ENCODE results near the gene NRG3.

NRG3 gene

GRCh38 chr10:81882011-81882410, 7.0 kb downstream of the NRG3 start:
- no peak for TF ChIP-seq CTCF (IDR thresholded peaks at IDR 0.05; ENCODE audit: insufficient read depth, low read depth, low read length, missing control alignments)
- DNase-seq (ENCODE audit: low read depth): no peak
- H3K4me3 ChIP-seq (ENCODE audit: low read depth, low read length): no peak overlapping the region

GRCh38 chr10:81884856-81885255, 9.9 kb downstream of the NRG3 start:
- H3K4me3 ChIP-seq (ENCODE audit: low read depth, low read length): no peak overlapping the region
- TF ChIP-seq CTCF (IDR thresholded peaks at IDR 0.05; ENCODE audit: insufficient read depth, low read depth, low read length, missing control alignments): no peak

GRCh38 chr10:81885491-81885890, 10.5 kb downstream of the NRG3 start:
- no peak for DNase-seq (ENCODE audit: low read depth)
- no peak overlapping the region for H3K4me3 ChIP-seq (ENCODE audit: low read depth, low read length)
- TF ChIP-seq CTCF (IDR thresholded peaks at IDR 0.05; ENCODE audit: insufficient read depth, low read depth, low read length, missing control alignments): no peak

More at GRCh38 chr10:81884856-81885255, 9.9 kb downstream of the NRG3 start:
- DNase-seq (ENCODE audit: low read depth): no peak

- no peak for DNase-seq (ENCODE audit: low read depth)
- no peak overlapping the region for H3K4me3 ChIP-seq (ENCODE audit: low read depth, low read length)
- TF ChIP-seq CTCF (IDR thresholded peaks at IDR 0.05; ENCODE audit: insufficient read depth, low read depth, low read length, missing control alignments): no peak
These were observed 11.9 kb downstream of the NRG3 start for GRCh38 chr10:81886939-81887338.

GRCh38 chr10:81889181-81889769, 14.3 kb downstream of the NRG3 start:
- no peak overlapping the region for H3K4me3 ChIP-seq (ENCODE audit: low read depth, low read length)
- DNase-seq (ENCODE audit: low read depth): no peak
- no peak for TF ChIP-seq CTCF (IDR thresholded peaks at IDR 0.05; ENCODE audit: insufficient read depth, low read depth, low read length, missing control alignments)

- H3K4me3 ChIP-seq (ENCODE audit: low read depth, low read length): no peak overlapping the region
- no peak for TF ChIP-seq CTCF (IDR thresholded peaks at IDR 0.05; ENCODE audit: insufficient read depth, low read depth, low read length, missing control alignments)
- no peak for DNase-seq (ENCODE audit: low read depth)
These were observed 19.6 kb downstream of the NRG3 start for GRCh38 chr10:81894616-81895015.

- DNase-seq (ENCODE audit: low read depth): no peak
- TF ChIP-seq CTCF (IDR thresholded peaks at IDR 0.05; ENCODE audit: insufficient read depth, low read depth, low read length, missing control alignments): no peak
- no peak overlapping the region for H3K4me3 ChIP-seq (ENCODE audit: low read depth, low read length)
These were observed 23.5 kb downstream of the NRG3 start for GRCh38 chr10:81898518-81898917.

All from GM12865 (cell line).